A549 (cell line): Measurements from ENCODE around the gene ATXN10. TPM values are rescaled to one million over a fixed set of nuclear protein-coding genes. Genes with fewer than 3 reads are reported as not detected.

Source experiments
- BHLHE40 ChIP-seq: IDR thresholded peaks from 2 replicates; pipeline ENCODE4 v1.6.1; 2012; ENCODE audit warnings: low read depth, low read length, inconsistent platforms
- CBX2 ChIP-seq: fragments of 200-600 bp; sonication (generic); IDR thresholded peaks from 2 replicates; pipeline ENCODE4 v1.6.1; 2016; ENCODE audit warnings: low read depth, mild to moderate bottlenecking, borderline replicate concordance
- CBX8 ChIP-seq: fragments of 200-600 bp; sonication (generic); IDR thresholded peaks from 2 replicates; pipeline ENCODE4 v1.6.1; 2016
- CEBPB ChIP-seq, 2 experiments: fragments of >200 bp in 1 of 2; sonication (Bioruptor Twin) in 1 of 2; formaldehyde crosslinking in 1 of 2; IDR thresholded peaks; 2 replicates each; pipeline ENCODE4 v1.6.1; 2012 to 2016
- CHD2 ChIP-seq: fragments of 150-350 bp; IDR thresholded peaks from 2 replicates; pipeline ENCODE4 v1.6.1; 2014; ENCODE audit warnings: low read length; ENCODE audit not compliant: partially characterized antibody
- CHD4 ChIP-seq: fragments of 200-600 bp; sonication (generic); IDR thresholded peaks from 2 replicates; pipeline ENCODE4 v1.6.1; 2016; ENCODE audit warnings: antibody characterized with exemption, mild to moderate bottlenecking, borderline replicate concordance
- CTCF ChIP-seq: fragments of >200 bp; sonication (Bioruptor Twin); formaldehyde crosslinking; IDR thresholded peaks from 3 replicates; pipeline ENCODE4 v1.5.1; 2016
- EHF ChIP-seq: fragments of 250-450 bp; sonication (Bioruptor Pico); IDR thresholded peaks from 2 replicates; pipeline ENCODE4 v1.5.0; 2020; ENCODE audit warnings: mild to moderate bottlenecking
- EHMT2 ChIP-seq: fragments of 200-600 bp; sonication (generic); IDR thresholded peaks from 2 replicates; pipeline ENCODE4 v1.6.1; 2016; ENCODE audit warnings: antibody characterized with exemption, low read depth, mild to moderate bottlenecking, moderate library complexity
- ELK1 ChIP-seq: fragments of 150-350 bp; IDR thresholded peaks from 2 replicates; pipeline ENCODE4 v1.6.1; 2014; ENCODE audit warnings: low read depth, mild to moderate bottlenecking, low read length
- EP300 ChIP-seq, 2 experiments: fragments of >200 bp; sonication (Bioruptor Twin); formaldehyde crosslinking; IDR thresholded peaks; 2 replicates in 1 of 2; 3 replicates in 1 of 2; pipeline ENCODE4 v1.6.1; 2016 to 2017
- ESRRA ChIP-seq: fragments of 150-350 bp; IDR thresholded peaks from 2 replicates; pipeline ENCODE4 v1.6.1; 2014; ENCODE audit warnings: mild to moderate bottlenecking, low read length, borderline replicate concordance
- FOSL2 ChIP-seq, 2 experiments: fragments of 450-650 bp in 1 of 2; fragments of >200 bp in 1 of 2; sonication (Bioruptor Twin) in 1 of 2; formaldehyde crosslinking; IDR thresholded peaks; 2 replicates each; pipeline versions ENCODE4 v1.5.0 to v1.6.1; 2016 to 2020; ENCODE audit warnings: mild to moderate bottlenecking in 1 of 2, moderate library complexity in 1 of 2
- GATA3 ChIP-seq: IDR thresholded peaks from 2 replicates; pipeline ENCODE4 v1.6.1; 2012; ENCODE audit warnings: borderline replicate concordance
- HDAC2 ChIP-seq: fragments of 200-600 bp; sonication (generic); IDR thresholded peaks from 2 replicates; pipeline ENCODE4 v1.6.1; 2016
- HEYL ChIP-seq: fragments of 250-450 bp; sonication (Bioruptor Pico); IDR thresholded peaks from 2 replicates; pipeline ENCODE4 v1.8.0; 2021; ENCODE audit warnings: mild to moderate bottlenecking, moderate library complexity
- HOXA7 ChIP-seq: fragments of 250-450 bp; sonication (Bioruptor Pico); IDR thresholded peaks from 2 replicates; pipeline ENCODE4 v1.5.0; 2020; ENCODE audit warnings: mild to moderate bottlenecking, moderate library complexity
- HOXB13 ChIP-seq: fragments of 250-450 bp; sonication (Bioruptor Pico); IDR thresholded peaks from 2 replicates; pipeline ENCODE4 v1.5.0; 2020; ENCODE audit warnings: low read depth, mild to moderate bottlenecking, moderate library complexity
- HOXB5 ChIP-seq: fragments of 250-450 bp; sonication (Bioruptor Pico); IDR thresholded peaks from 2 replicates; pipeline ENCODE4 v1.5.0; 2020; ENCODE audit warnings: mild to moderate bottlenecking, moderate library complexity
- JUN ChIP-seq, 2 experiments: fragments of >200 bp; sonication (Bioruptor Twin); formaldehyde crosslinking; IDR thresholded peaks; 2 replicates in 1 of 2; 3 replicates in 1 of 2; pipeline ENCODE4 v1.6.1; 2016 to 2017
- JUNB ChIP-seq: fragments of >200 bp; sonication (Bioruptor Twin); formaldehyde crosslinking; IDR thresholded peaks from 2 replicates; pipeline ENCODE4 v1.6.1; 2016
- MAFK ChIP-seq: fragments of 450-650 bp; IDR thresholded peaks from 2 replicates; pipeline ENCODE4 v1.6.1; 2014; ENCODE audit not compliant: partially characterized antibody
- MAX ChIP-seq: IDR thresholded peaks from 2 replicates; pipeline ENCODE4 v1.6.1; 2012
- MAZ ChIP-seq: fragments of 150-350 bp; IDR thresholded peaks from 2 replicates; pipeline ENCODE4 v1.6.1; 2014; ENCODE audit warnings: antibody characterized with exemption, low read depth, low read length, borderline replicate concordance
- MYC ChIP-seq: IDR thresholded peaks from 2 replicates; pipeline ENCODE4 v1.6.1; 2012; ENCODE audit warnings: mild to moderate bottlenecking, inconsistent platforms, low read length, improper control_type of control experiment, borderline replicate concordance
- NFE2L2 ChIP-seq: fragments of 150-350 bp; conservative IDR thresholded peaks from 2 replicates; pipeline ENCODE4 v1.6.1; 2014; ENCODE audit warnings: low read length
- NR3C1 ChIP-seq: fragments of >200 bp; sonication (Bioruptor Twin); formaldehyde crosslinking; IDR thresholded peaks from 3 replicates; pipeline ENCODE4 v1.6.1; 2017
- PBX3 ChIP-seq: IDR thresholded peaks from 2 replicates; pipeline ENCODE4 v1.6.1; 2012
- PHF8 ChIP-seq: fragments of 200-600 bp; sonication (generic); IDR thresholded peaks from 2 replicates; pipeline ENCODE4 v1.6.1; 2016; ENCODE audit warnings: low read depth, mild to moderate bottlenecking, antibody characterized with exemption, moderate library complexity, borderline replicate concordance
- RAD21 ChIP-seq, 2 experiments: fragments of >200 bp in 1 of 2; sonication (Bioruptor Twin) in 1 of 2; formaldehyde crosslinking in 1 of 2; IDR thresholded peaks in 1 of 2; conservative IDR thresholded peaks in 1 of 2; 2 replicates in 1 of 2; 3 replicates in 1 of 2; pipeline ENCODE4 v1.6.1; 2012 to 2018; ENCODE audit warnings: inconsistent platforms in 1 of 2
- REST ChIP-seq: fragments of 200-600 bp; sonication (generic); IDR thresholded peaks from 2 replicates; pipeline ENCODE4 v1.6.1; 2016; ENCODE audit warnings: antibody characterized with exemption, mild to moderate bottlenecking, moderate library complexity
- RFX5 ChIP-seq: fragments of 450-650 bp; IDR thresholded peaks from 2 replicates; pipeline ENCODE4 v1.7.1; 2014; ENCODE audit warnings: antibody characterized with exemption, mild to moderate bottlenecking, moderate library complexity
- SMC3 ChIP-seq: fragments of >200 bp; sonication (Bioruptor Twin); formaldehyde crosslinking; IDR thresholded peaks from 3 replicates; pipeline ENCODE4 v1.6.1; 2018; ENCODE audit warnings: inconsistent platforms
- SREBF2 ChIP-seq: fragments of 450-650 bp; IDR thresholded peaks from 2 replicates; pipeline ENCODE4 v1.6.1; 2014; ENCODE audit warnings: mild to moderate bottlenecking, moderate library complexity
- TFCP2L1 ChIP-seq: fragments of 250-450 bp; sonication (Bioruptor Pico); IDR thresholded peaks from 2 replicates; pipeline ENCODE4 v1.5.0; 2021; ENCODE audit warnings: mild to moderate bottlenecking
- TP53 ChIP-seq: fragments of 250-450 bp; sonication (Bioruptor Pico); IDR thresholded peaks from 2 replicates; pipeline ENCODE4 v1.5.0; 2021; ENCODE audit warnings: mild to moderate bottlenecking, moderate library complexity
- ZC3H11A ChIP-seq: fragments of 450-650 bp; IDR thresholded peaks from 2 replicates; pipeline ENCODE4 v1.6.1; 2014; ENCODE audit warnings: antibody characterized with exemption, mild to moderate bottlenecking
- ZFP36 ChIP-seq: fragments of 450-650 bp; IDR thresholded peaks from 2 replicates; pipeline ENCODE4 v1.6.1; 2014; ENCODE audit warnings: borderline replicate concordance; ENCODE audit not compliant: partially characterized antibody
- polyA plus RNA-seq, 4 experiments: library from polyadenylated mRNA; depleted of rRNA in 3 of 4; stranded (reverse); fragments of >200 nt; fragmentation: RNase III in 1 of 4; extraction: RNeasy Plus Mini Kit Qiagen cat#74134 plus additional on column Dnase treatment in 1 of 4; gene quantifications; 2 replicates in 3 of 4; 3 replicates in 1 of 4; pipeline ENCODE4 v1.2.3, GENCODE V29; 2011 to 2017

ATXN10 gene
- polyA plus RNA-seq, 2 of the 4 experiments (the other 2 are of a cell fraction), result 126 to 281 TPM

GRCh38 chr22:45626198-45626651 lies 45.4 kb upstream of the ATXN10 start (continued):
- TF ChIP-seq CHD2, result no peak
- no peak for TF ChIP-seq PBX3
- TF ChIP-seq JUN (IDR thresholded peaks at IDR 0.05), result no peak
- TF ChIP-seq ZFP36, result no peak
- TF ChIP-seq TFCP2L1 (CRISPR knock-in tag), result no peak
- TF ChIP-seq CTCF, result no peak
- TF ChIP-seq CHD4, result no peak
- no peak for TF ChIP-seq FOSL2 (IDR thresholded peaks at IDR 0.05)
- peak; percentile 78 for TF ChIP-seq FOSL2 (CRISPR knock-in tag; IDR thresholded peaks at IDR 0.05)
- TF ChIP-seq HEYL (CRISPR knock-in tag), result no peak
- peak; percentile 44; the same call in 1 of the 2 replicates for TF ChIP-seq GATA3
- TF ChIP-seq HDAC2, result no peak
- no peak for TF ChIP-seq REST
- peak; percentile 37; the same call in 1 of the 2 replicates for TF ChIP-seq HOXB5 (CRISPR knock-in tag)
- TF ChIP-seq HOXA7, result no peak
- peak; percentile 80; the same call in 1 of the 2 replicates for TF ChIP-seq EHF
- TF ChIP-seq MAZ, result no peak
- peak; percentile 73 for TF ChIP-seq MAFK
- TF ChIP-seq RFX5, result no peak
- no peak for TF ChIP-seq CBX8
- peak; percentile 82; the same call in 1 of the 2 replicates for TF ChIP-seq MYC
- TF ChIP-seq ZC3H11A, result no peak
- TF ChIP-seq EHMT2, result no peak
- no peak for TF ChIP-seq BHLHE40
- no peak for TF ChIP-seq RAD21 (conservative IDR thresholded peaks at IDR 0.05 in 1 of 2, IDR thresholded peaks at IDR 0.05 in 1 of 2)
- TF ChIP-seq PHF8, result no peak
- no peak for TF ChIP-seq CEBPB (IDR thresholded peaks at IDR 0.05)
- TF ChIP-seq NFE2L2, result peak; percentile 66
- TF ChIP-seq SREBF2, result no peak
- no peak for TF ChIP-seq ELK1
- TF ChIP-seq NR3C1, result no peak
- TF ChIP-seq JUNB, result no peak
- no peak for TF ChIP-seq TP53 (CRISPR knock-in tag)
- peak; percentile 88 for TF ChIP-seq HOXB13 (CRISPR knock-in tag)
- TF ChIP-seq ESRRA, result no peak
- no peak for TF ChIP-seq SMC3
- TF ChIP-seq MAX, result peak; percentile 91
- TF ChIP-seq CBX2, result no peak
- TF ChIP-seq EP300 (IDR thresholded peaks at IDR 0.05), result no peak
- TF ChIP-seq, all 56 proteins: peak for 12
